ENCODE measurements around the gene DPYD. TPM values are rescaled to one million over a fixed set of nuclear protein-coding genes. Genes with fewer than 3 reads are reported as not detected.

The DPYD gene
- total RNA-seq, 2 donors from 2014 or later, result 52.3 to 53.6 TPM

- H3K4me3 Mint-ChIP-seq, result peak overlapping the region; percentile 97
- H3K27ac Mint-ChIP-seq, result peak overlapping the region; percentile 87
- no peaks in the 10 kb centered on the region for H3K36me3 Mint-ChIP-seq (ENCODE audit: low read depth)
- H3K9me3 ChIP-seq (ENCODE audit: control insufficient read depth, low read length, poor library complexity, severe bottlenecking), result no peaks in the 10 kb centered on the region
- no peaks in the 10 kb centered on the region for H3K27me3 Mint-ChIP-seq
- DNase-seq (no peak), ATAC-seq (peak; percentile 46)
- H3K4me1 Mint-ChIP-seq, result peaks cover 32% of the 10 kb centered on the region
Observed at GRCh38 chr1:97920276-97920831, 480 bp downstream of the DPYD start.

DNA sequence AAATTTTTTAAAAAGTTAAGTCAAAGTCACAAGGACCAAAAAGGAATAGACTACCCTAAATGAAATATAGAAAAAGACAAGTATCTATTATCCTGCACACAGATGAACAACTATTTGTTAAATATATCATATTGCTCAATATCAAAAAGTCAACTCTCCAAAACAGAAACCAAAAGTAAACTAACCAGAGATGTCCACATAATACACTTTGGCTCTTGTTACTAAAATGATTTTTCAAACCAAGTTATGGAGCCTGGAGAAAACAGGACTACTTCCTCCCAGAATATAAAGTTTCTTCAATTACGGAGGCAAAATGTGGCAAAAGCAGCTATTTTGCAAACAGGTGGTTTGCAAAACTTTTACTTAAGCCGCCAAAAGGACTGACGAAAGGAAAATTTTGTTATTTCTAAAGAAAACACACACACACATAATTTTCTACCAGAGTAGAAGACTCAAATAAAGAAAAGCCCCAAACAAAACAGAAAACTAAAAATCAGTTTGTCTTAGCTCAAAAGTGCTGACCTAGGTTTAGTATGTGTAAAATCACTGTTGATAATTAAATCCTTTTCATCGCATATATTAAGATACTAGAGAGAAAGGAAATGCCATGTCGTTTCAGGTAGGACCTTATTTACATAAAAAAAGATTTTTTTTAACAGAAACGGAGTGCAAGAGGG lies 1.1 kb downstream of the DPYD start:
- Mint-ChIP-seq H3K27ac (peak overlapping the region; percentile 87), H3K36me3 (ENCODE audit: low read depth) (no peaks in the 10 kb centered on the region), H3K4me1 (peaks cover 33% of the 10 kb centered on the region), H3K27me3 (no peaks in the 10 kb centered on the region), H3K4me3 (peak overlapping the region; percentile 97)
- DNase-seq, result no peak
- no peak for ATAC-seq
- H3K9me3 ChIP-seq (ENCODE audit: control insufficient read depth, low read length, poor library complexity, severe bottlenecking), result no peaks in the 10 kb centered on the region

DNA sequence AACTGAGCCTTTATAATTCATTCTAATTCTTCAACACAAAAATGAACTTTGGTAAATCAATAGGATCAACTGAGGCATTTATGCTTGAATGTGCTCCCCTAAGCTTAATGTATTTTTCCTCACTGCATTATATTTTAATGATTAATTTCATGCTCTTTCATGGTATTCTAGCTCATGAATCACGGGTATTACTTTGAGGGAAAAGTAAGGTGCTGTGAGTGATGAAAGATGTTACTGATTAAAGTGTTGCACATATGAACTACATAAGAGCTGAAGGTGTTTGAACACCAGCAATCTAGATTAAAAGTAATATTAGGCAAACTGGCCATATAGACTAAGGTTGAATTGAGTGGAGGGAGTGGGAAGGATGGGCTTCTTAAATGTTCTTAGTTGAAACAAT lies 1.9 kb downstream of the DPYD start:
- no peaks in the 10 kb centered on the region for H3K27me3 Mint-ChIP-seq
- peak overlapping the region; percentile 87 for H3K27ac Mint-ChIP-seq
- no peak for ATAC-seq
- H3K4me3 Mint-ChIP-seq, result peak overlapping the region; percentile 97
- peaks cover 37% of the 10 kb centered on the region for H3K4me1 Mint-ChIP-seq
- H3K36me3 Mint-ChIP-seq (ENCODE audit: low read depth), result no peaks in the 10 kb centered on the region
- no peaks in the 10 kb centered on the region for H3K9me3 ChIP-seq (ENCODE audit: control insufficient read depth, low read length, poor library complexity, severe bottlenecking)
- no peak for DNase-seq

DNA sequence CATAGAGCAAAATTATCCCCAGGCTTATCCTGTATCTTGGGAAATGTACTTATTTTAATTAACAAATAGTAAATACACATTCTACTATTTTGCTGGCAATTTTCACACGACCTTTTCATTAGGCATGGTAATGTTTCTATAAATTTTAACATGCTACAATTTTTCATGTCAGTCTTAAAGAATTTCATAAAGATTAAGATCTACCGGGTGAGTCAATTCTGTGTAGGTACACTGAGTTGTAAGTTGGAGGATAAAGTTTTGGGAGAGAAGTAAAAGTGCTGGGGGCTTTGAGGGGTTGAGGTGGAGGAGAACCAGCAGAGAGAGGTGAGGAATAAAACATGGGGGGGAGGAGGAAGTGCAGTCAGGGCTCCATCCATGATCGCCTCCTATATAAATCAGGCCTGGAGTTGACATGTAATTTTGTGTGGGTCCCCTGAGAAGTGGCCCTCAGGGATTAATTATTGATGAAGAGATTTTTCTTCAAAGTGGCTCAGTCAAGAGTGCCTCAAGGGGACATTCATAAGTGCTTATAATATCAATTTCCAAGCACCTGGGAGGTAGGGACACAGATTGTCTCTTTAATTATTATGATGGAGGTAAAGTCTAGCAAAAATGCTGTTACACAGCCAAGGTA lies 7.2 kb downstream of the DPYD start:
- ATAC-seq (no peak), DNase-seq (no peak)
- Mint-ChIP-seq H3K27ac (peak overlapping the region; percentile 9), H3K27me3 (no peaks in the 10 kb centered on the region), H3K4me3 (no peak overlapping the region), H3K4me1 (peaks cover 43% of the 10 kb centered on the region), H3K36me3 (ENCODE audit: low read depth) (peaks cover 3% of the 10 kb centered on the region)
- H3K9me3 ChIP-seq (ENCODE audit: control insufficient read depth, low read length, poor library complexity, severe bottlenecking), result no peaks in the 10 kb centered on the region

DNA sequence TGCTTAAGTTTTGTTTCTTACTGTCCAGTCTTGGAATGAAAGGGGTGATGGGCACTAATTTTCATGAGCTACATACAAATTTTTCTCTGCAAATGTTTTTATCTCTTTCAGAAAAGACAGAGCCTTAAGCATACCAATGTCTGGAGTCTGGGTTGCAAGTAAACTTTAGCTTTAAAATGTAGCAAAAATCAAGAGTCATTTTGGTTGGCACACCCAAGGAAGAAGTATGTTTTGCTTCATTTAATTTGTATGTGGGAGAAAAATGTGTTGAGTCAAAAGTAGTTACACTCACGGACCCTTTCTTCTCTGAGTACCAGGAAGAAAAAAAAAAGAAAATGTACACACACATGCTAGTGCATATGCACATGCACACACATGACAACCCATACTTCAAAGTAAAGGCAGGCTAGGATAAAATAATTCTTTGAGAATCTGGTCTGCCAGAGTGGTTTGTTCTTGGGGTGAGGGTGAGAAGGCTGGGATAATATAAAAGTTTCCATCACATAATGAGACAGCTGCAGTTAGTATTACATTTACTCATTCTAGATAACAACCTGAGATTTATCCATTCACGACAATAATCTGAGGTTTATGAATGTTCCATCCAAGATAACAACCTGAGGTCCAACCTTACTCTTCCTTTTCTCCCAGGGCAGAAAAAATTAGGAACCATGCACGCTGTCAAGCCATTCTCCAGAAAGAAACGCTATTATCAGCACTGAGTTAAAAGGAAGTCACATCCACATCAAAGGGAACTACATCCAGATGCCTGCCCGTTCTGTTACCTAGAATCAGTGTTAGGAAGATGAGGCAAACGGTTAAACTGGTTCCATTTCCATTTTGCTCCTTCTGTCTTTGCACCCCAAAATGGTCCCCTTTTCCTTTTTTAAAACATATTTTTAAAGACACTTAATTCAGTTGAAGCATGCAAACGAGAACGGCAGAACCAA lies 9.3 kb downstream of the DPYD start:
- no peak for DNase-seq
- H3K4me1 Mint-ChIP-seq, result peaks cover 32% of the 10 kb centered on the region
- H3K9me3 ChIP-seq (ENCODE audit: control insufficient read depth, low read length, poor library complexity, severe bottlenecking), result no peaks in the 10 kb centered on the region
- peak; percentile 50 for ATAC-seq
- H3K4me3 Mint-ChIP-seq, result peak overlapping the region; percentile 22
- H3K27ac Mint-ChIP-seq, result no peak overlapping the region
- H3K27me3 Mint-ChIP-seq, result no peaks in the 10 kb centered on the region
- H3K36me3 Mint-ChIP-seq (ENCODE audit: low read depth), result peaks cover 3% of the 10 kb centered on the region

DNA sequence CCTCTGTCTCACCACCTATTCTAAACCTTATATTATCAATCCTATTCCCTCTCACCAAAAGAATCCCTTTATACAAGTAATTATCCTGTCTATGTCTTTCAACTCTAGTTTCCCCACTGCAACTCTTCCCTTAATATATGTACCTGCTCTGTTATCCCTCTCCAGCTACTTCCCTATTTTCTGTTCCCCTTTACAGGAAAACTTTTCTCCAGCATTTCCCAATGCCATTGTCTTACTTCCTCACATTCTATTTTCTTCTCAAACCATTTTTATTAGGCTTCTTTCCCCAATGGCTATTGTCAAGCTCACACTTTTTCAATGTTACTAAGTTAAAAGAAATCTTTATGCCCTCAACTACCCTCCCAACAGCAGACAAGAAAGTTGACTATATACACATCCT lies 11.6 kb downstream of the DPYD start:
- no peaks in the 10 kb centered on the region for H3K9me3 ChIP-seq (ENCODE audit: control insufficient read depth, low read length, poor library complexity, severe bottlenecking)
- DNase-seq (no peak), ATAC-seq (no peak)
- no peak overlapping the region for H3K4me3 Mint-ChIP-seq
- peaks cover 3% of the 10 kb centered on the region for H3K36me3 Mint-ChIP-seq (ENCODE audit: low read depth)
- H3K4me1 Mint-ChIP-seq, result peaks cover 22% of the 10 kb centered on the region
- no peak overlapping the region for H3K27ac Mint-ChIP-seq
- no peaks in the 10 kb centered on the region for H3K27me3 Mint-ChIP-seq

DNA sequence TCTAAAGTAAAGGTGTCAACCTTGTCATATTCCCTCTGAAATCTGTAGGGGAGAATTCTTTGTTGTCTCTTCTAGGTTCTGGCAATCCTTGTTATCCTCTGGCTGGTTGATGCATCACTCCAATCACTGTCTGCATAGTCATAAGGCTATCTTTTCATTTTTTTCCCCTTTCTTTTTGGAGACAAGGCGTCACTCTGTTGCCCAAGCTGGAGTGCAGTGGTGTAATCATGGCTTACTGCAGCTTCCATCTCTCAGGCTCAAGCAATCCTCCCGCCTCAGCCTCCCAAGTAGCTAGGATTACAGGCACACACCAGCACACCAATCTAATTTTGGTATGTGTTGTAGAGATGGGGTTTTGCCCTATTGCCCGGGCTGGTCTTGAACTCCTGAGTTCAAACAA lies 12.9 kb downstream of the DPYD start:
- no peaks in the 10 kb centered on the region for H3K36me3 Mint-ChIP-seq (ENCODE audit: low read depth)
- no peak for DNase-seq

DNA sequence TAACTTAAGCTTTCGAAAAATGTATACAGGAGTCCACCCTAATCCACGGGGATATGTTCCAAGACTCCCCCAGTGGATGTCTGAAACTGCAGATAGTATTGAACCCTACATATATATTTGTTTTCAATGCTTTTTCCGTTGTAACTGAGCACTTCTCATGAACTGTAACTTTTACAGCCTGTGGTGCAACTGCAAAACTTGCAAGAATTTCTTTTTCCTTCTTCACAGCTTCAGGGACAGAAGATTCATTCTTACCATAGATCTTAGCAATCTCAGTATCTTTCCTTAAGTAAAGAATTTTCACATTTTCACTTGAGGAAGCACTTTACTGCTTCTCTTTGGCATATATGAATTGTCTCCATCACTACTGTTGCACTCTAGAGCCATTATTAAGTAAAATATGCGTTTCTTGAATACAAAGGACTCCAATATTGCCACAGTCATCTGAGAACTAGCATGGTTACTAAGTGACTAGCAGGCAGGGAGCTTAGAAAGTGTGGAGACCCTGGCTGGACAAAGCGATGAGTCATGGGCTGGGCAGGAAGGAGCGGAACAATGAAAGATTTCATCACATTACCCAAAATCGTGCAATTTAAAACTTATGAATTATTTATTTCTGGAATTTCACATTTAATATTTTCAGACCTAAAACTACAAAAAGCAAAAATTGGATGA lies 14.1 kb downstream of the DPYD start:
- Mint-ChIP-seq H3K27ac (no peak overlapping the region), H3K27me3 (no peaks in the 10 kb centered on the region), H3K36me3 (ENCODE audit: low read depth) (no peaks in the 10 kb centered on the region), H3K4me1 (peaks cover 19% of the 10 kb centered on the region), H3K4me3 (no peak overlapping the region)
- no peak for DNase-seq
- ATAC-seq, result no peak
- H3K9me3 ChIP-seq (ENCODE audit: control insufficient read depth, low read length, poor library complexity, severe bottlenecking), result no peaks in the 10 kb centered on the region

More for the DNA sequence above, 12.9 kb downstream of the DPYD start:
- ATAC-seq, result no peak
- no peaks in the 10 kb centered on the region for H3K27me3 Mint-ChIP-seq
- no peaks in the 10 kb centered on the region for H3K9me3 ChIP-seq (ENCODE audit: control insufficient read depth, low read length, poor library complexity, severe bottlenecking)
- H3K4me3 Mint-ChIP-seq, result no peak overlapping the region
- peaks cover 16% of the 10 kb centered on the region for H3K4me1 Mint-ChIP-seq
- no peak overlapping the region for H3K27ac Mint-ChIP-seq

- H3K4me3 Mint-ChIP-seq, result no peak overlapping the region
- no peaks in the 10 kb centered on the region for H3K27me3 Mint-ChIP-seq
- no peak overlapping the region for H3K27ac Mint-ChIP-seq
- DNase-seq (no peak), ATAC-seq (no peak)
- H3K9me3 ChIP-seq (ENCODE audit: control insufficient read depth, low read length, poor library complexity, severe bottlenecking), result no peaks in the 10 kb centered on the region
- peaks cover 24% of the 10 kb centered on the region for H3K4me1 Mint-ChIP-seq
- H3K36me3 Mint-ChIP-seq (ENCODE audit: low read depth), result peaks cover 2% of the 10 kb centered on the region
Observed at GRCh38 chr1:97905141-97905940, 15.5 kb downstream of the DPYD start.

DNA sequence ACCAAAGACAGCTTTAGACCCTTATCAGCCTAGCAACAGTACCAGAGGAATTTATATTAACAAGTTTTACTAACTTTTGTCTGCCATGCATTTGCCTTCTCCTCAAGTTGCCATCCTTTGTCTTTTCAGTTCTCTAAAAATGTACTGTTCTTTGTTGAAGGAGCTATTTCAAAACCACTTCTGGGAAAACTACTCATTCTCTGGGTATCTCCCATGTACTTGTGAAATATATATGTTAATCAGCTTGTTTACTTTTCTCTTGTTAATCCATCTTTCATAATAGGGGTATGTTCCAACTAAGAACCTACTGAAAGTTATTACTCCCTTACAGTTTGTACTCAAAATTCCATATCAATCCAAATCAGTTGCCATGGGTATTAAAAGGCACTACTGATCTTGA lies 16.3 kb downstream of the DPYD start:
- no peaks in the 10 kb centered on the region for H3K9me3 ChIP-seq (ENCODE audit: control insufficient read depth, low read length, poor library complexity, severe bottlenecking)
- DNase-seq, result no peak
- no peak for ATAC-seq
- Mint-ChIP-seq H3K27ac (no peak overlapping the region), H3K4me1 (peaks cover 24% of the 10 kb centered on the region), H3K36me3 (ENCODE audit: low read depth) (peaks cover 2% of the 10 kb centered on the region), H3K27me3 (no peaks in the 10 kb centered on the region), H3K4me3 (no peak overlapping the region)

GRCh38 chr1:97903626-97904025 lies 17.2 kb downstream of the DPYD start:
- H3K9me3 ChIP-seq (ENCODE audit: control insufficient read depth, low read length, poor library complexity, severe bottlenecking), result peaks cover 3% of the 10 kb centered on the region
- H3K4me1 Mint-ChIP-seq, result peaks cover 24% of the 10 kb centered on the region
- H3K4me3 Mint-ChIP-seq, result no peak overlapping the region
- H3K36me3 Mint-ChIP-seq (ENCODE audit: low read depth), result peaks cover 2% of the 10 kb centered on the region
- H3K27ac Mint-ChIP-seq, result no peak overlapping the region
- H3K27me3 Mint-ChIP-seq, result no peaks in the 10 kb centered on the region
- no peak for DNase-seq
- no peak for ATAC-seq

DNA sequence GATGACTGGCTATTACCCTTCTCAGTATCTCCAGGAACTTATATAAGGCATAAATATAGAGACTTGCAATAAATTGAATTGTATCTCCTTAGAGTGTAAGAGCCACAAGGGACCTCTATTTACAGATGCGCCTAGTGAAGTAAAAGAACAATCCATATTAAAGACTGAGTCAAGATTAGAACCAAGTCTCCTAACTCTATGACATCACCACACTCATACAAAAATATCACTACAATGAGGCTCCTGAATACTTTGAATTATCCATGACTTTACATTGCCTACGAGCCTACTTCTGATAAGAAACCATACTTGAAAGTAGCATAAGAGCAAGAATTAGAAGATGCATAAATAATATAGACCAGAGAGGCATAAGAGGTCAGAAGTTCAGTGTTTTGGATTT lies 18.8 kb downstream of the DPYD start:
- H3K4me3 Mint-ChIP-seq, result no peak overlapping the region
- no peak overlapping the region for H3K27ac Mint-ChIP-seq
- no peaks in the 10 kb centered on the region for H3K27me3 Mint-ChIP-seq
- ATAC-seq (no peak), DNase-seq (no peak)
- H3K36me3 Mint-ChIP-seq (ENCODE audit: low read depth), result peaks cover 7% of the 10 kb centered on the region
- peaks cover 3% of the 10 kb centered on the region for H3K9me3 ChIP-seq (ENCODE audit: control insufficient read depth, low read length, poor library complexity, severe bottlenecking)
- H3K4me1 Mint-ChIP-seq, result peaks cover 26% of the 10 kb centered on the region
